Gastrocnemius medialis (tissue), 4 donors: ENCODE measurements around the gene MBL2.

Experiments used
- CTCF ChIP-seq, 5 experiments: fragments of 450-650 bp in 3 of 5; fragments of 200-600 bp in 2 of 5; sonication (generic) in 2 of 5; IDR thresholded peaks in 4 of 5; conservative IDR thresholded peaks in 1 of 5; 1 replicate in 4 of 5; 2 replicates in 1 of 5; pipeline ENCODE4 v1.5.1; 2016 to 2019; ENCODE audit warnings: antibody characterized with exemption in 5 of 5, mild to moderate bottlenecking in 3 of 5, moderate library complexity in 3 of 5
- POLR2A ChIP-seq, 2 donors: fragments of 450-650 bp; IDR thresholded peaks; one replicate each; pipeline ENCODE4 v1.6.1; 2017; ENCODE audit warnings: antibody characterized with exemption in 2 of 2, mild to moderate bottlenecking in 2 of 2, moderate library complexity in 2 of 2

GRCh38 chr10:52778511-52779392 lies 6.2 kb upstream of the MBL2 start:
- TF ChIP-seq CTCF (IDR thresholded peaks at IDR 0.05 in 4 of 5, conservative IDR thresholded peaks at IDR 0.05 in 1 of 5), result no peak
- no peak for TF ChIP-seq POLR2A (IDR thresholded peaks at IDR 0.05)
